ENCODE data around the gene DNAJA3. TPM values are rescaled to one million over a fixed set of nuclear protein-coding genes. Genes with fewer than 3 reads are reported as not detected.

DNAJA3 gene
- total RNA-seq, result 10 to 100 TPM; 28.3 to 69.4 (median 44.3) TPM

DNA sequence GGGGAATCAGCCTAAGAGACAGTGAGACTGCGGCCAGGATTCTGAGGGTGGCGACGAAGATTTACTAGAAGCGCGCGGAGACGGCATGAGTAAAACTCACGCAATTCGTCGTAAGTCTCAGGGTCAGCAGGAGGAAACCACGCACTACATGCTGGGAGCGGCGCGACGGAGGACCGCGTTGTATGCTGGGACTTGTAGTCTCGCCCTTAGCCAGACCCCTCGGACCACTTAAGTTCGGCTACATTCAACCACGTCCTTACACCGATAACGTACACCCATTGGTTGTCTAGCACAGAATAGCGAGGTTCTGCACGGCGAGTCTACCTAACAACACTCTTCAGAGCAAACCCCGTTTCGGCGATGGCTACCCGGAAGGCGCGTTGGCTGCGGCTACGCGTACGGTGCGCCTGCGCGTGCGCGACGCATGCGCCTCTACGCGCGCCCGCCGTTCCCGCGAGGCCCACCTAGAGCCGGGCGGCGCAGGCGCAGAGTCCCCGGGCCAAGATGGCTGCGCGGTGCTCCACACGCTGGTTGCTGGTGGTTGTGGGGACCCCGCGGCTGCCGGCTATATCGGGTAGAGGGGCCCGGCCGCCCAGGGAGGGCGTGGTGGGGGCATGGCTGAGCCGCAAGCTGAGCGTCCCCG lies at the start of gene DNAJA3:
DNAJA3 (plus strand) TSS at position 491 of the 643 bp plus-strand sequence; CDS start at position 505, 14 bp downstream.
- 0 to 20% (median 0%) methylated on average over 2 to 56 of the region's 68 CpGs; no CpG with 5 or more reads in 4 of the 10 experiments for WGBS, 10 experiments
- peak; percentile 90 to 96 (median 92) for ATAC-seq (replicated peaks in 6 of 8)

DNA sequence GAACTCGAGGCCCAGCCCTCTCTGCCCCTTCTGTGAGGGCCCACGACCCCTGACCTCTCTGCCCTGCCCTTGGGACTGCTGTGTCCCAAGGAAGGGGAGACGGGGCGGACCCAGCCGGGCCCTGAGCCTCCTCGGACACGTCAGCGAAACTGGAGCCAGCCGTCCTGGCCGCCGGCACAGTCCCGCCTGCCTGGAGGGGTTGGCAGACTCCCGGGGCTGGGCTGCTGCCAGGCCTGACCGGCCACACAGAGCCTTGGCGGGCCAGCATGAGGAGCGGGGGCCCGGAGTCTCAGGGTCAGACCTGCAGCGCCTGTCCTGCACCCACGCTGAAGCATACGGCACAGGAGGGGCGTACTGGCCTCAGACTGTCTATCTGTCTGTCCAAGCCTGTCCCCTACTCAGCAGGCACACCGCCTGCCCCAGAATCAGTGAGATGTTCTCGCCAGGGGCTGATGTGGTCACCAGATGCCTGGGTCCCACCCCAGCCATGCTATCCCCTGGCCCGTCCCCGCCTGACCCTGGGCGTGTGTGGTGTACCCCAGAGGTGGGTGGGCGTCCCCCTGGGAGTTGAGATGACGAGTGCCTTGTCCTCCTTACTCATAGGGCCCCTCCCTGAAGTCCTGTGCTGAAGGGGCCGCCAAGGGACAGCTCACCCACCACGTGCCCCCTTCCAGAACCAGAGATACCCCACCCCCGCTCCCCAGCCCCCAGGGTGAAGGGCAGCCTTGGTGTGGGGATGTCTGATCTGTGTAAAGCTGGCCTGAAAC lies 49.4 kb upstream of the DNAJA3 start:
- ATAC-seq (replicated peaks in 6 of 8), result peak in 3 of 8 experiments; percentile 3 to 16 (median 7)
- no peak overlapping the region for H3K4me3 ChIP-seq
- no peak overlapping the region for H3K27ac ChIP-seq

More for the DNA sequence above, at the start of gene DNAJA3:
- Histone ChIP-seq H3K27ac (peak within 1 kb of the TSS; percentile 97 to 98), H3K4me3 (peak within 1 kb of the TSS; percentile 51 to 86 (median 71)), H3K4me1 (replicated peaks in 1 of 2) (peaks cover 11 to 14% of the 10 kb centered on the region in 2 donors)
- in situ Hi-C loops (cut with MboI; ENCODE audit: low pct_unique_long_range_greater_than_20kb in 2 of 9, low sequenced_read_pairs in 9 of 9, unreplicated experiment in 9 of 9), result no loop called here

DNA sequence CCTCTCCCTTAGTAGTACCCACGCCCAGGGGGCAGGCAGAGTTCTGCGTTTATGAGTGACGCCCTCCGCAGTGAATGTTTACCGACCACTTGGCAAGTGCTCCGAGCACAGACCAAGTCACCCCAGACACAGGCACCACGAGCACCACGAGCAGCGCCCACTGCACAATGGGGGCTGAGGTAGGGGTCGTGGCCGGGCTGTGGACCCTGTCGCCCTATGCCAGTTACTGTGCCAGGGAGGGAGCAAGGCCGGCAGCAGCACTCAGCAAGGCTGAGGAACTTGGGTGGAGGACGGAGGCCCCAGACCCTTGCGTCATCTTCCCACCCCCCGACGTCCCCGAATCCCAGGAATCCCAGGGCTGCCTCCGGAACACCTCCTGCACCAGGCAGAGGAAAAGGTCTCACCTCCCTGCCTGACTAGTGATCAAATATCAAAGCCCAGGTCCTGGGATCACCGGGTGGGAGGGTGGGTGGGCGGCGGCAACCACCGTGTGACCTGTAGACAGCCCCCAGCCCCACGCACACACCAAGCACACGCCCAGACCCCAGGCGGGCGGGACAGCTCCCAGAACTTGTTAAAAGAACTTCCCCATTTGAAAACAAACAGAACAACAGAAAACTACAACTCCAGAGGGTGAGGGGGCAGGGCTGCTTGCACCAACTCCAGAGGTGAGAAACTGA lies 48.6 kb upstream of the DNAJA3 start:
- in situ Hi-C loops (cut with MboI; ENCODE audit: low pct_unique_long_range_greater_than_20kb in 2 of 9, low sequenced_read_pairs in 9 of 9, unreplicated experiment in 9 of 9), result no loop called here
- Histone ChIP-seq H3K4me1 (replicated peaks in 1 of 2) (peaks cover 25 to 40% of the 10 kb centered on the region in 2 donors), H3K4me3 (no peak overlapping the region), H3K27ac (no peak overlapping the region)
- no peak for ATAC-seq (replicated peaks in 6 of 8)
- 70 to 84% (median 81%) methylated on average over 2 to 7 of the region's 27 CpGs; no CpG with 5 or more reads in 7 of the 10 experiments for WGBS, 10 experiments

More for the DNA sequence above, 49.4 kb upstream of the DNAJA3 start:
- WGBS, 10 experiments, result 0 to 60% methylated on average over 1 to 13 of the region's 31 CpGs; no CpG with 5 or more reads in 8 of the 10 experiments
- H3K4me1 ChIP-seq (replicated peaks in 1 of 2), result peaks cover 27 to 42% of the 10 kb centered on the region in 2 donors
- in situ Hi-C loops (cut with MboI; ENCODE audit: low pct_unique_long_range_greater_than_20kb in 2 of 9, low sequenced_read_pairs in 9 of 9, unreplicated experiment in 9 of 9), result no loop called here

DNA sequence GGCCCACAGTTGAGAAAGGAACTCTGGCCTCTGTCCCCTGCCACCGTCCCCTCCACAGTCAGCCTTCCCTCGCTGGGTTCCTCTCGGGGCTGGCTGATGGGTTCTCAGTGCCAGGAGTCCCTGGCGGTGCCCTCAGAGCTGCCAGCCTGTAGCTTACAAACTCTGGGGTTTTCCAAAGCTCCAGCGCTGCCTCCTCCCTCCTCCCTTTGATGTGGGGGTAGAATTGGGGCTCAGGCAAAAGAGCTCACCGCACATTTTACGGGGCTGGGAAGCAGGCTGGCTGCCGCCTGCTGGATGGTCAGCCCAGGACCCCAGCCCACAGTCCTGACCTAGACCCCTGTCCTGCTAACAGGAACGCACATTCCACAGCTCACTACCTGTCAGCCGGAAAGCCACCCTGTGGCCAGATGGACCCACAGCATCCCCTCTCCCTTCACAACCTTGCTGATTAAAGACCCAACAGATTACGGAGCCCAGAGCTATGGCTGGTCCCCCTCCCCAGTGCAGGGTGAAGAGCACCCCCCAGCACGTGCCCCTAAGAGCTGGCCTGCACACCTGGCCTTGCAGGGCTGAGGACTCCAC lies 48.0 kb upstream of the DNAJA3 start:
- peak overlapping the region in 1 of 2 donors; percentile 25 for H3K27ac ChIP-seq
- in situ Hi-C loops (cut with MboI; ENCODE audit: low pct_unique_long_range_greater_than_20kb in 2 of 9, low sequenced_read_pairs in 9 of 9, unreplicated experiment in 9 of 9), result no loop called here
- no peak overlapping the region for H3K4me3 ChIP-seq
- H3K4me1 ChIP-seq (replicated peaks in 1 of 2), result peaks cover 20 to 34% of the 10 kb centered on the region in 2 donors
- no peak for ATAC-seq (replicated peaks in 6 of 8)
- 56 to 76% (median 67%) methylated on average over 1 to 6 of the region's 12 CpGs; no CpG with 5 or more reads in 6 of the 10 experiments for WGBS, 10 experiments

DNA sequence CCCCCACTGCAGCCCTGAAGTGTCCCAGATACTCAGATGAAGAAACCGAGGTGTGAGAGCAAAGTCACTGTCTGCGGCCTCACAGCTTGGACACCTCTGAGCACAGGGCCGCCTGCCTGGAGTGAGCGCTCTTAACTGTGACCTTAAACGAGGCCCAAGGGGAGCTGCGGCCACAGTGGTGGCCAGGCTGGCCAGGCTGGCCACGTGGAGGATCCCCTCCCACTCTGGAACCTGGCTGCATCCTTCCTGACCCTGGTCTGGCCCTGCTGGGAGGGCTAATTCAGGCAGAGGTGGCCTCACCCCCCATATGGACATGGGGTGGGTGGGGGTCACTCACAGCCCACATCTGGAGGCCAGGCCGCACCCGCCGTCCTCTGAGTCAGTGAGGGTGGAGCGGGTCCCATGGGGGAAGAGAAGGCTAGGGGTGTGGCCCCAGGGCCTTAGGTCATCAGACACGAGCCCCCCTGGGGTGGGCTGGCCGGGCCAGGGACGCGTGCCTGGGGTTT lies 47.5 kb upstream of the DNAJA3 start:
- in situ Hi-C loops (cut with MboI; ENCODE audit: low pct_unique_long_range_greater_than_20kb in 2 of 9, low sequenced_read_pairs in 9 of 9, unreplicated experiment in 9 of 9), result no loop called here
- H3K4me3 ChIP-seq, result no peak overlapping the region
- H3K4me1 ChIP-seq (replicated peaks in 1 of 2), result peaks cover 15 to 28% of the 10 kb centered on the region in 2 donors
- WGBS, 10 experiments, result 0 to 81% (median 80%) methylated on average over 1 to 4 of the region's 15 CpGs; no CpG with 5 or more reads in 6 of the 10 experiments
- H3K27ac ChIP-seq, result peak overlapping the region in 1 of 2 donors; percentile 25
- ATAC-seq (replicated peaks in 6 of 8), result peak in 3 of 8 experiments; percentile 31 to 34 (median 31)

DNA sequence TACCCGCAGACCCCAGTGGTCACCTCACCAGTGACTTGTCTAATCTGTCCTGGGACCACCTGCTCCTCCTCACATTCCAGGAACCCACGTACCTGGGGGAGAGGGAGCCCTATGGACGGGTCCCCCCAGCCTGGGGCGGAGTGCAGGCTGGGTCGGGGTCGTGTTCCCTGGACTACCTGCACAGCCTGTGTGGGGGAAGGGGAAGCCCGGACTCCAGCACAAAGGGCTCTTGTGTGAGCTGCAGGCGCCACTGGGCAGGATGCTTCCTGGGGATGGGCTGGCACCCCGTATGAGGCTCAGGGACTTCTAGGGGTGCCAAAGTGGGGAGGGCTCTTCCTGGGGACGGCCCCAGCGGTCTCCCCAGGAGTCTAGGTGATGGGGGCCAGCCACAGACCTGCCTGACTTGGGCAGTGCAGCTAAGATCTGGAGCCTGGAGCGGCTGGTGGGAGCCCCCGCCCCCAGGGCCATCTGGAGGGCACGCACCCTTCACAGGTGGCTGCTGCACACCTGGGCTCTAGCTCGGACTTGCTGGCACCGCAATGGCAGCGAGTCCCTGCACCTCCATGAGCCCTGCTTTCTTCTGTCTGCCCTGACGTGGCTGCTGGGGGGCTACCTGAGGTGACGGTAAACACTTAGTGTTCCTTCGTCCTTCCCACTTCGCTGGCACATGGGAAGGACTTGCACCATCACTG lies 46.5 kb upstream of the DNAJA3 start:
- 40 to 100% (median 80%) methylated on average over 1 to 4 of the region's 21 CpGs; no CpG with 5 or more reads in 7 of the 10 experiments for WGBS, 10 experiments
- no peak for ATAC-seq (replicated peaks in 6 of 8)
- in situ Hi-C loops (cut with MboI; ENCODE audit: low pct_unique_long_range_greater_than_20kb in 2 of 9, low sequenced_read_pairs in 9 of 9, unreplicated experiment in 9 of 9), result no loop called here
- H3K4me1 ChIP-seq (replicated peaks in 1 of 2), result peaks cover 6 to 19% of the 10 kb centered on the region in 2 donors
- no peak overlapping the region for H3K27ac ChIP-seq
- no peak overlapping the region for H3K4me3 ChIP-seq

DNA sequence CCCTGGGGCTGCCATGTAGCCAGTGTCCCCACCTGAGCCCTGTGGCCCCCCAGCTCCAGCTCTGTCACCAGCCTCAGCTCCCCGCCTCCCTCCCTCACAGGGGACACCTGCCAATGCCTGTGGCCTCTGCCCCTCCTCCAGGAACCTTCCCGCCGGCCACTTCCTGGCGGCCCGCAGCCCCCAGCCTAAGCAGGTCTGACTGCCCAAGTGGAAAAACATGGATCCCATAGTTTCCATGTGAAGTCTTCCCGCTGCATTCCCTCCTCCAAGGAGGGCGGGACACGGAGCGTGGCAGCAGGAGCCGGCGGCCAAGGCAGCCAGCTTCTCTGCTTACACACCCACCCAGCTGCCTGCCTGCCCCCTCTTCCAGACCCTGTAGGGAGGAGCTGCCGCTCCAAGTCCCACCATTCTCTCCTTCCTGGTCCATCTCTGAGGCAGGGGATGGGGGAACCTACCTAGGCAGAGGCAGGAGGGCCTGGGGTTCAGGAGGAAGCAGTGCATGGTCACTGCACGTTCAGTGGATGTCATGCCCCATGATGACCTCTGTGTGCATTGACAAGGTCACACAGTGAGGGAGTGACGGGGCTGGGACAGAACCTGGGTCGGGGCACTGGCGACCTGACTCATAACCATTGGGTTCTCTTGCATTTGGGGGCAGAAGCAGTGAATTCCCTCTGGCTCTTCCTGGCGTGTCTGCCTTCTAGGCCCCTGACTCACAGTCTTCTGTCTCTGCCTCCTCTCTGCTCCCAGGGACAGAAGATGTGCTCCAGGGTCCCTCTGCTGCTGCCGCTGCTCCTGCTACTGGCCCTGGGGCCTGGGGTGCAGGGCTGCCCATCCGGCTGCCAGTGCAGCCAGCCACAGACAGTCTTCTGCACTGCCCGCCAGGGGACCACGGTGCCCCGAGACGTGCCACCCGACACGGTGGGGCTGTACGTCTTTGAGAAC lies 45.3 kb upstream of the DNAJA3 start:
- in situ Hi-C loops (cut with MboI; ENCODE audit: low pct_unique_long_range_greater_than_20kb in 2 of 9, low sequenced_read_pairs in 9 of 9, unreplicated experiment in 9 of 9), result no loop called here
- 0 to 70% (median 6%) methylated on average over 1 to 6 of the region's 26 CpGs; no CpG with 5 or more reads in 7 of the 10 experiments for WGBS, 10 experiments
- Histone ChIP-seq H3K4me3 (no peak overlapping the region), H3K4me1 (replicated peaks in 1 of 2) (peaks cover 0 to 15% of the 10 kb centered on the region in 2 donors), H3K27ac (no peak overlapping the region)
- ATAC-seq (replicated peaks in 6 of 8), result peak in 1 of 8 experiments; percentile 2

DNA sequence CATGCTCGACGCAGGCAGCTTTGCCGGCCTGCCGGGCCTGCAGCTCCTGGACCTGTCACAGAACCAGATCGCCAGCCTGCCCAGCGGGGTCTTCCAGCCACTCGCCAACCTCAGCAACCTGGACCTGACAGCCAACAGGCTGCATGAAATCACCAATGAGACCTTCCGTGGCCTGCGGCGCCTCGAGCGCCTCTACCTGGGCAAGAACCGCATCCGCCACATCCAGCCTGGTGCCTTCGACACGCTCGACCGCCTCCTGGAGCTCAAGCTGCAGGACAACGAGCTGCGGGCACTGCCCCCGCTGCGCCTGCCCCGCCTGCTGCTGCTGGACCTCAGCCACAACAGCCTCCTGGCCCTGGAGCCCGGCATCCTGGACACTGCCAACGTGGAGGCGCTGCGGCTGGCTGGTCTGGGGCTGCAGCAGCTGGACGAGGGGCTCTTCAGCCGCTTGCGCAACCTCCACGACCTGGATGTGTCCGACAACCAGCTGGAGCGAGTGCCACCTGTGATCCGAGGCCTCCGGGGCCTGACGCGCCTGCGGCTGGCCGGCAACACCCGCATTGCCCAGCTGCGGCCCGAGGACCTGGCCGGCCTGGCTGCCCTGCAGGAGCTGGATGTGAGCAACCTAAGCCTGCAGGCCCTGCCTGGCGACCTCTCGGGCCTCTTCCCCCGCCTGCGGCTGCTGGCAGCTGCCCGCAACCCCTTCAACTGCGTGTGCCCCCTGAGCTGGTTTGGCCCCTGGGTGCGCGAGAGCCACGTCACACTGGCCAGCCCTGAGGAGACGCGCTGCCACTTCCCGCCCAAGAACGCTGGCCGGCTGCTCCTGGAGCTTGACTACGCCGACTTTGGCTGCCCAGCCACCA lies 44.4 kb upstream of the DNAJA3 start:
- ATAC-seq (replicated peaks in 6 of 8), result no peak

DNA sequence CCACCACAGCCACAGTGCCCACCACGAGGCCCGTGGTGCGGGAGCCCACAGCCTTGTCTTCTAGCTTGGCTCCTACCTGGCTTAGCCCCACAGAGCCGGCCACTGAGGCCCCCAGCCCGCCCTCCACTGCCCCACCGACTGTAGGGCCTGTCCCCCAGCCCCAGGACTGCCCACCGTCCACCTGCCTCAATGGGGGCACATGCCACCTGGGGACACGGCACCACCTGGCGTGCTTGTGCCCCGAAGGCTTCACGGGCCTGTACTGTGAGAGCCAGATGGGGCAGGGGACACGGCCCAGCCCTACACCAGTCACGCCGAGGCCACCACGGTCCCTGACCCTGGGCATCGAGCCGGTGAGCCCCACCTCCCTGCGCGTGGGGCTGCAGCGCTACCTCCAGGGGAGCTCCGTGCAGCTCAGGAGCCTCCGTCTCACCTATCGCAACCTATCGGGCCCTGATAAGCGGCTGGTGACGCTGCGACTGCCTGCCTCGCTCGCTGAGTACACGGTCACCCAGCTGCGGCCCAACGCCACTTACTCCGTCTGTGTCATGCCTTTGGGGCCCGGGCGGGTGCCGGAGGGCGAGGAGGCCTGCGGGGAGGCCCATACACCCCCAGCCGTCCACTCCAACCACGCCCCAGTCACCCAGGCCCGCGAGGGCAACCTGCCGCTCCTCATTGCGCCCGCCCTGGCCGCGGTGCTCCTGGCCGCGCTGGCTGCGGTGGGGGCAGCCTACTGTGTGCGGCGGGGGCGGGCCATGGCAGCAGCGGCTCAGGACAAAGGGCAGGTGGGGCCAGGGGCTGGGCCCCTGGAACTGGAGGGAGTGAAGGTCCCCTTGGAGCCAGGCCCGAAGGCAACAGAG lies 43.5 kb upstream of the DNAJA3 start:
- H3K27ac ChIP-seq, result no peak overlapping the region
- in situ Hi-C loops (cut with MboI; ENCODE audit: low pct_unique_long_range_greater_than_20kb in 2 of 9, low sequenced_read_pairs in 9 of 9, unreplicated experiment in 9 of 9), result no loop called here
- no peak for ATAC-seq (replicated peaks in 6 of 8)
- peaks cover 0 to 15% of the 10 kb centered on the region in 2 donors for H3K4me1 ChIP-seq (replicated peaks in 1 of 2)
- no peak overlapping the region for H3K4me3 ChIP-seq
- WGBS, 10 experiments, result 67 to 100% (median 100%) methylated on average over 1 to 3 of the region's 55 CpGs; no CpG with 5 or more reads in 6 of the 10 experiments

More for the DNA sequence above, 44.4 kb upstream of the DNAJA3 start:
- Histone ChIP-seq H3K27ac (no peak overlapping the region), H3K4me3 (no peak overlapping the region), H3K4me1 (replicated peaks in 1 of 2) (peaks cover 0 to 15% of the 10 kb centered on the region in 2 donors)
- in situ Hi-C loops (cut with MboI; ENCODE audit: low pct_unique_long_range_greater_than_20kb in 2 of 9, low sequenced_read_pairs in 9 of 9, unreplicated experiment in 9 of 9), result no loop called here
- 80 to 100% (median 100%) methylated on average over 1 to 6 of the region's 59 CpGs; no CpG with 5 or more reads in 5 of the 10 experiments for WGBS, 10 experiments

All from motor neuron (in vitro differentiated cells).